BLaER1 treated with 17β-estradiol and CSF1 and Interleukin-3, amounts not matched to agents 10 nM and 100 nM (cell line): ENCODE measurements around the gene DUOXA1.
"Not testable (repeated sequence)": the region's sequence is repeated elsewhere in the genome, so short reads cannot be mapped to it uniquely, and the experiment has no call there.

Experiments used
- H3K27ac ChIP-seq, 11 experiments: shearing (Covaris generic); formaldehyde crosslinking; 2 replicates each; pipeline ENCODE4 v1.8.1; 2022
- H3K27me3 ChIP-seq, 11 experiments: shearing (Covaris generic); formaldehyde crosslinking; 2 replicates each; pipeline ENCODE4 v1.8.1; 2022
- H3K36me3 ChIP-seq, 11 experiments: shearing (Covaris generic); formaldehyde crosslinking; 2 replicates each; pipeline ENCODE4 v1.8.1; 2022
- H3K4me1 ChIP-seq, 10 experiments: shearing (Covaris generic); formaldehyde crosslinking; 2 replicates each; pipeline ENCODE4 v1.8.1; 2022
- H3K4me2 ChIP-seq, 11 experiments: shearing (Covaris generic); formaldehyde crosslinking; 2 replicates each; pipeline ENCODE4 v1.8.1; 2022
- H3K4me3 ChIP-seq, 10 experiments: shearing (Covaris generic); formaldehyde crosslinking; 2 replicates each; pipeline ENCODE4 v1.8.1; 2022
- H3K9ac ChIP-seq, 11 experiments: shearing (Covaris generic); formaldehyde crosslinking; 2 replicates each; pipeline ENCODE4 v1.8.1; 2022
- H3K9me3 ChIP-seq, 11 experiments: shearing (Covaris generic); formaldehyde crosslinking; replicated peaks in 1 of 11; 2 replicates each; pipeline ENCODE4 v1.8.1; 2022
- H4K20me1 ChIP-seq, 11 experiments: shearing (Covaris generic); formaldehyde crosslinking; 2 replicates each; pipeline ENCODE4 v1.8.1; 2022
- Cebpa-rat ChIP-seq, 11 experiments: shearing (Covaris generic); IDR thresholded peaks; 2 replicates each; pipeline ENCODE4 v1.8.1; 2022

The DUOXA1 gene

GRCh38 chr15:45105586-45105985 lies 24.1 kb downstream of the DUOXA1 start:
- H3K27ac ChIP-seq: no peak overlapping the region
- no peaks in the 10 kb centered on the region for H3K36me3 ChIP-seq
- H3K9me3 ChIP-seq: peaks cover 0 to 6% (median 0%) of the 10 kb centered on the region in 11 experiments; a peak in 3 of 22 replicates
- no peaks in the 10 kb centered on the region for H4K20me1 ChIP-seq
- H3K4me2 ChIP-seq: peak overlapping the region in 1 of 11 experiments; percentile 56; a peak in 1 of 22 replicates
- H3K4me3 ChIP-seq: no peak overlapping the region
- no peak for TF ChIP-seq Cebpa-rat (IDR thresholded peaks at IDR 0.05)
- no peak overlapping the region for H3K9ac ChIP-seq
- no peaks in the 10 kb centered on the region for H3K27me3 ChIP-seq
- H3K4me1 ChIP-seq: peaks cover 0 to 25% (median 13%) of the 10 kb centered on the region in 10 experiments; a peak in 18 of 20 replicates

- H3K9ac ChIP-seq, H3K27me3 ChIP-seq, H3K9me3 ChIP-seq, H3K4me2 ChIP-seq, H3K4me3 ChIP-seq, H3K36me3 ChIP-seq, H4K20me1 ChIP-seq, H3K27ac ChIP-seq: not testable (repeated sequence)
- H3K4me1 ChIP-seq: peaks cover 0 to 17% (median 13%) of the 10 kb centered on the region in 10 experiments; a peak in 16 of 20 replicates
Measured at GRCh38 chr15:45104170-45104569, 25.5 kb downstream of the DUOXA1 start.

- Histone ChIP-seq H3K4me3 (no peak overlapping the region), H3K36me3 (no peaks in the 10 kb centered on the region), H4K20me1 (no peaks in the 10 kb centered on the region), H3K4me2 (no peak overlapping the region), H3K27ac (no peak overlapping the region), H3K27me3 (no peaks in the 10 kb centered on the region), H3K9me3 (no peaks in the 10 kb centered on the region), H3K4me1 (peaks cover 0 to 17% (median 13%) of the 10 kb centered on the region in 10 experiments; a peak in 16 of 20 replicates), H3K9ac (no peak overlapping the region)
- TF ChIP-seq Cebpa-rat (IDR thresholded peaks at IDR 0.05): no peak
Measured at GRCh38 chr15:45102226-45102625, 27.5 kb downstream of the DUOXA1 start.

GRCh38 chr15:45101749-45102148 lies 27.9 kb downstream of the DUOXA1 start:
- Histone ChIP-seq H3K4me3 (no peak overlapping the region), H3K36me3 (no peaks in the 10 kb centered on the region), H3K9ac (no peak overlapping the region), H3K4me2 (no peak overlapping the region), H3K27ac (no peak overlapping the region), H3K9me3 (no peaks in the 10 kb centered on the region), H3K4me1 (peaks cover 0 to 15% (median 10%) of the 10 kb centered on the region in 10 experiments; a peak in 16 of 20 replicates), H3K27me3 (no peaks in the 10 kb centered on the region), H4K20me1 (no peaks in the 10 kb centered on the region)
- no peak for TF ChIP-seq Cebpa-rat (IDR thresholded peaks at IDR 0.05)

- no peaks in the 10 kb centered on the region for H3K27me3 ChIP-seq
- no peak for TF ChIP-seq Cebpa-rat (IDR thresholded peaks at IDR 0.05)
- no peak overlapping the region for H3K9ac ChIP-seq
- no peaks in the 10 kb centered on the region for H3K9me3 ChIP-seq
- no peaks in the 10 kb centered on the region for H3K36me3 ChIP-seq
- H3K27ac ChIP-seq: no peak overlapping the region
- no peaks in the 10 kb centered on the region; a peak in 1 of 22 replicates for H4K20me1 ChIP-seq
- no peak overlapping the region for H3K4me3 ChIP-seq
- peaks cover 0 to 9% (median 3%) of the 10 kb centered on the region in 10 experiments; a peak in 11 of 20 replicates for H3K4me1 ChIP-seq
- no peak overlapping the region for H3K4me2 ChIP-seq
Measured at GRCh38 chr15:45100884-45101625, 28.6 kb downstream of the DUOXA1 start.

GRCh38 chr15:45099549-45100165 lies 30.0 kb downstream of the DUOXA1 start:
- Histone ChIP-seq H3K9ac (no peak overlapping the region), H3K4me2 (no peak overlapping the region), H4K20me1 (no peaks in the 10 kb centered on the region; a peak in 1 of 22 replicates), H3K4me1 (peaks cover 0 to 5% (median 0%) of the 10 kb centered on the region in 10 experiments; a peak in 1 of 20 replicates), H3K27me3 (no peaks in the 10 kb centered on the region), H3K27ac (no peak overlapping the region), H3K36me3 (no peaks in the 10 kb centered on the region), H3K4me3 (no peak overlapping the region), H3K9me3 (no peaks in the 10 kb centered on the region)
- TF ChIP-seq Cebpa-rat (IDR thresholded peaks at IDR 0.05): no peak

GRCh38 chr15:45097466-45097865 lies 32.2 kb downstream of the DUOXA1 start:
- no peaks in the 10 kb centered on the region for H3K27me3 ChIP-seq
- H3K4me3 ChIP-seq: no peak overlapping the region
- peaks cover 0 to 5% (median 0%) of the 10 kb centered on the region in 10 experiments; a peak in 1 of 20 replicates for H3K4me1 ChIP-seq
- H3K9me3 ChIP-seq: no peaks in the 10 kb centered on the region
- TF ChIP-seq Cebpa-rat (IDR thresholded peaks at IDR 0.05): no peak
- no peak overlapping the region for H3K9ac ChIP-seq
- H3K36me3 ChIP-seq: no peaks in the 10 kb centered on the region
- no peaks in the 10 kb centered on the region; a peak in 1 of 22 replicates for H4K20me1 ChIP-seq
- no peak overlapping the region for H3K27ac ChIP-seq
- H3K4me2 ChIP-seq: no peak overlapping the region

- TF ChIP-seq Cebpa-rat (IDR thresholded peaks at IDR 0.05): no peak
- no peaks in the 10 kb centered on the region for H3K9me3 ChIP-seq
- no peak overlapping the region for H3K9ac ChIP-seq
- no peaks in the 10 kb centered on the region for H3K36me3 ChIP-seq
- H3K4me1 ChIP-seq: peaks cover 0 to 5% (median 0%) of the 10 kb centered on the region in 10 experiments; a peak in 1 of 20 replicates
- H3K4me3 ChIP-seq: no peak overlapping the region
- no peak overlapping the region for H3K27ac ChIP-seq
- H4K20me1 ChIP-seq: no peaks in the 10 kb centered on the region; a peak in 1 of 22 replicates
- H3K27me3 ChIP-seq: no peaks in the 10 kb centered on the region
- H3K4me2 ChIP-seq: no peak overlapping the region
Measured at GRCh38 chr15:45095661-45096060, 34.0 kb downstream of the DUOXA1 start.

- Histone ChIP-seq H3K9ac (no peak overlapping the region), H3K4me3 (no peak overlapping the region), H3K4me1 (peaks cover 0 to 5% (median 0%) of the 10 kb centered on the region in 10 experiments; a peak in 1 of 20 replicates), H3K36me3 (no peaks in the 10 kb centered on the region), H3K27ac (no peak overlapping the region), H3K27me3 (no peaks in the 10 kb centered on the region), H3K4me2 (no peak overlapping the region), H3K9me3 (no peaks in the 10 kb centered on the region), H4K20me1 (no peaks in the 10 kb centered on the region; a peak in 1 of 22 replicates)
- no peak for TF ChIP-seq Cebpa-rat (IDR thresholded peaks at IDR 0.05)
Measured at GRCh38 chr15:45094358-45094730, 35.3 kb downstream of the DUOXA1 start.
